Measurements from ENCODE around the gene ZNF644.
"Not testable (repeated sequence)": the region's sequence is repeated elsewhere in the genome, so short reads cannot be mapped to it uniquely, and the experiment has no call there.

Gene ZNF644

GRCh38 chr1:90925928-90926869 is 95.6 kb downstream of the ZNF644 start:
- DNase-seq (ENCODE audit: low read depth): peak; percentile 98

- peak; percentile 43 for DNase-seq (ENCODE audit: low read depth)
Measured at GRCh38 chr1:90924982-90925381, 96.9 kb downstream of the ZNF644 start.

GRCh38 chr1:90922996-90923395 is 98.8 kb downstream of the ZNF644 start:
- DNase-seq (ENCODE audit: low read depth): no peak

- DNase-seq (ENCODE audit: low read depth): no peak
Measured at GRCh38 chr1:90922202-90922601, 99.6 kb downstream of the ZNF644 start.

GRCh38 chr1:90919900-90920299 is 101.9 kb downstream of the ZNF644 start:
- peak; percentile 57 for DNase-seq (ENCODE audit: low read depth)

- DNase-seq (ENCODE audit: low read depth): no peak
Measured at GRCh38 chr1:90919190-90919719, 102.6 kb downstream of the ZNF644 start.

GRCh38 chr1:90911353-90911752 is 110.5 kb downstream of the ZNF644 start:
- no peak for DNase-seq (ENCODE audit: low read depth)

- no peak for DNase-seq (ENCODE audit: low read depth)
Measured at GRCh38 chr1:90902672-90903071, 119.2 kb downstream of the ZNF644 start.

- DNase-seq (ENCODE audit: low read depth): no peak
Measured at GRCh38 chr1:90899263-90899662, 122.6 kb downstream of the ZNF644 start.

- DNase-seq (ENCODE audit: low read depth): not testable (repeated sequence)
Measured at GRCh38 chr1:90893679-90894078, 128.2 kb downstream of the ZNF644 start.

- DNase-seq (ENCODE audit: low read depth): not testable (repeated sequence)
Measured at GRCh38 chr1:90892884-90893283, 129.0 kb downstream of the ZNF644 start.

- DNase-seq (ENCODE audit: low read depth): not testable (repeated sequence)
Measured at GRCh38 chr1:90892196-90892595, 129.6 kb downstream of the ZNF644 start.

GRCh38 chr1:90891756-90892155 is 130.1 kb downstream of the ZNF644 start:
- not testable (repeated sequence) for DNase-seq (ENCODE audit: low read depth)

- no peak for DNase-seq (ENCODE audit: low read depth)
Measured at GRCh38 chr1:90882221-90882620, 139.6 kb downstream of the ZNF644 start.

- DNase-seq (ENCODE audit: low read depth): no peak
Measured at GRCh38 chr1:90881034-90881433, 140.8 kb downstream of the ZNF644 start.

GRCh38 chr1:90879281-90879680 is 142.6 kb downstream of the ZNF644 start:
- DNase-seq (ENCODE audit: low read depth): peak; percentile 35

- DNase-seq (ENCODE audit: low read depth): no peak
Measured at GRCh38 chr1:90876101-90876500, 145.7 kb downstream of the ZNF644 start.

All from amniotic epithelial cell (primary cell).